Measurements from ENCODE around the gene LCE5A. TPM values are rescaled to one million over a fixed set of nuclear protein-coding genes. Genes with fewer than 3 reads are reported as not detected.
"Not testable (repeated sequence)": the region's sequence is repeated elsewhere in the genome, so short reads cannot be mapped to it uniquely, and the experiment has no call there.

Gene LCE5A
- polyA plus RNA-seq, 1 experiment, result not detected

- ChIA-PET POLR2A (no interaction called here), CTCF (interaction anchor here (0.7 kb wide), 1 partner anchor 12 kb away, joined by 3 read pairs; no protein-coding TSS in a partner anchor)
Measured at GRCh38 chr1:152546704-152547103, 36.1 kb downstream of the LCE5A start.

GRCh38 chr1:152548358-152548757 is 37.8 kb downstream of the LCE5A start:
- POLR2A ChIA-PET; H3K4me3 ChIP-seq (ENCODE audit: low read depth, low read length); DNase-seq (ENCODE audit: low read depth); CTCF ChIA-PET; H3K27me3 ChIP-seq (ENCODE audit: control insufficient read depth, insufficient read depth, low read length); H3K36me3 ChIP-seq (ENCODE audit: control insufficient read depth, insufficient read depth, low read length): not testable (repeated sequence)

More at GRCh38 chr1:152546704-152547103, 36.1 kb downstream of the LCE5A start:
- no peak overlapping the region for H3K4me3 ChIP-seq (ENCODE audit: low read depth, low read length)
- no peaks in the 10 kb centered on the region for H3K36me3 ChIP-seq (ENCODE audit: control insufficient read depth, insufficient read depth, low read length)
- DNase-seq (ENCODE audit: low read depth), result no peak
- no peaks in the 10 kb centered on the region for H3K27me3 ChIP-seq (ENCODE audit: control insufficient read depth, insufficient read depth, low read length)
- TF ChIP-seq CTCF (IDR thresholded peaks at IDR 0.05; ENCODE audit: insufficient read depth, low read depth, low read length), result no peak

Other genes starting within 250 kb of the LCE5A start
- gene FLG, start 185.6 kb upstream of the LCE5A start, polyA plus RNA-seq (2011; rRNA removed), result not detected in 2 replicates
- not detected in 2 replicates for gene FLG2, start 150.8 kb upstream of the LCE5A start, polyA plus RNA-seq (2011; rRNA removed)
- not detected in 2 replicates for gene CRNN, start 96.5 kb upstream of the LCE5A start, polyA plus RNA-seq (2011; rRNA removed)
- not detected in 2 replicates for gene CRCT1, start 3.7 kb downstream of the LCE5A start, polyA plus RNA-seq (2011; rRNA removed)
- gene LCE3E, start 56.0 kb downstream of the LCE5A start, polyA plus RNA-seq (2011; rRNA removed), result not detected in 2 replicates
- gene LCE3D, start 69.7 kb downstream of the LCE5A start, polyA plus RNA-seq (2011; rRNA removed), result not detected in 2 replicates
- not detected in 2 replicates for gene LCE3C, start 89.4 kb downstream of the LCE5A start, polyA plus RNA-seq (2011; rRNA removed)
- not detected in 2 replicates for gene LCE3B, start 103.0 kb downstream of the LCE5A start, polyA plus RNA-seq (2011; rRNA removed)
- gene LCE3A, start 112.3 kb downstream of the LCE5A start, polyA plus RNA-seq (2011; rRNA removed), result not detected in 2 replicates
- gene LCE2D, start 152.6 kb downstream of the LCE5A start, polyA plus RNA-seq (2011; rRNA removed), result not detected in 2 replicates
- gene LCE2C, start 164.5 kb downstream of the LCE5A start, polyA plus RNA-seq (2011; rRNA removed), result not detected in 2 replicates
- gene LCE2B, start 175.3 kb downstream of the LCE5A start, polyA plus RNA-seq (2011; rRNA removed), result not detected in 2 replicates
- not detected in 2 replicates for gene LCE2A, start 187.5 kb downstream of the LCE5A start, polyA plus RNA-seq (2011; rRNA removed)
- not detected in 2 replicates for gene LCE4A, start 197.4 kb downstream of the LCE5A start, polyA plus RNA-seq (2011; rRNA removed)
- not detected in 2 replicates for gene KPRP, start 247.2 kb downstream of the LCE5A start, polyA plus RNA-seq (2011; rRNA removed)

Measured in BJ (cell line).